ENCODE measurements around the gene PIK3R1. TPM values are rescaled to one million over a fixed set of nuclear protein-coding genes. Genes with fewer than 3 reads are reported as not detected.

Gene PIK3R1
- total RNA-seq, 1 experiment from 2014 or later: 11.3 TPM

- H4K91ac ChIP-seq (ENCODE audit: insufficient read length, low read depth, low read length): no peak overlapping the region
- H3K27me3 Mint-ChIP-seq (ENCODE audit: low read depth): no peaks in the 10 kb centered on the region
- H2AK5ac ChIP-seq (ENCODE audit: insufficient read length, low read length): no peak overlapping the region
- H2BK5ac ChIP-seq (ENCODE audit: insufficient read length, low read length): no peak overlapping the region
- no peaks in the 10 kb centered on the region for H4K20me1 ChIP-seq (ENCODE audit: control insufficient read depth, insufficient read depth, insufficient read length)
- H3K27ac Mint-ChIP-seq: no peak overlapping the region
- TF ChIP-seq, protein P1, sequence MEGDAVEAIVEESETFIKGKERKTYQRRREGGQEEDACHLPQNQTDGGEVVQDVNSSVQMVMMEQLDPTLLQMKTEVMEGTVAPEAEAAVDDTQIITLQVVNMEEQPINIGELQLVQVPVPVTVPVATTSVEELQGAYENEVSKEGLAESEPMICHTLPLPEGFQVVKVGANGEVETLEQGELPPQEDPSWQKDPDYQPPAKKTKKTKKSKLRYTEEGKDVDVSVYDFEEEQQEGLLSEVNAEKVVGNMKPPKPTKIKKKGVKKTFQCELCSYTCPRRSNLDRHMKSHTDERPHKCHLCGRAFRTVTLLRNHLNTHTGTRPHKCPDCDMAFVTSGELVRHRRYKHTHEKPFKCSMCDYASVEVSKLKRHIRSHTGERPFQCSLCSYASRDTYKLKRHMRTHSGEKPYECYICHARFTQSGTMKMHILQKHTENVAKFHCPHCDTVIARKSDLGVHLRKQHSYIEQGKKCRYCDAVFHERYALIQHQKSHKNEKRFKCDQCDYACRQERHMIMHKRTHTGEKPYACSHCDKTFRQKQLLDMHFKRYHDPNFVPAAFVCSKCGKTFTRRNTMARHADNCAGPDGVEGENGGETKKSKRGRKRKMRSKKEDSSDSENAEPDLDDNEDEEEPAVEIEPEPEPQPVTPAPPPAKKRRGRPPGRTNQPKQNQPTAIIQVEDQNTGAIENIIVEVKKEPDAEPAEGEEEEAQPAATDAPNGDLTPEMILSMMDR (conservative IDR thresholded peaks at IDR 0.05): no peak
- H2AFZ ChIP-seq (ENCODE audit: low read length): no peak overlapping the region
- no CpG with 5 or more reads among the region's 3 CpGs for WGBS (ENCODE audit: extremely low coverage, insufficient read length, low lambda C conversion rate)
- no peak overlapping the region for H3K4me2 ChIP-seq (ENCODE audit: insufficient read depth, insufficient read length, low read length)
- no peaks in the 10 kb centered on the region for H3K79me2 ChIP-seq (ENCODE audit: insufficient read depth, low read length)
- no peak overlapping the region for H3K4ac ChIP-seq (ENCODE audit: low read depth, low read length)
- H4K8ac ChIP-seq (replicated peaks; ENCODE audit: insufficient read length, low read depth, low read length): no peak overlapping the region
- H3K79me1 ChIP-seq (ENCODE audit: insufficient read depth, low read depth, low read length, poor library complexity, severe bottlenecking): no peaks in the 10 kb centered on the region
- no peak overlapping the region for H3K56ac ChIP-seq (ENCODE audit: insufficient read length, low read depth, low read length)
- DNase-seq: no peak
- no peak overlapping the region for H3K27ac ChIP-seq (ENCODE audit: insufficient read length, low read depth, low read length)
- H3K23me2 ChIP-seq (ENCODE audit: insufficient read length, low read depth, low read length, poor library complexity, severe bottlenecking): no peaks in the 10 kb centered on the region
- no peak overlapping the region for H3K18ac ChIP-seq (ENCODE audit: insufficient read length, low read depth, low read length)
- H3T11ph ChIP-seq (ENCODE audit: low read length): no peak overlapping the region
- H3K9me3 Mint-ChIP-seq: peaks cover 0 to 9% of the 10 kb centered on the region in 2 experiments; a peak in 2 of 5 replicates
- H3K4me1 Mint-ChIP-seq: no peaks in the 10 kb centered on the region
- H3K27me3 ChIP-seq (ENCODE audit: insufficient read depth, low read length): no peaks in the 10 kb centered on the region
- peaks cover 0 to 9% (median 3%) of the 10 kb centered on the region in 3 experiments; a peak in 3 of 7 replicates for H3K36me3 Mint-ChIP-seq (ENCODE audit: insufficient read depth in 1 of 3, low read depth in 3 of 3)
- no peak overlapping the region for H2BK20ac ChIP-seq (ENCODE audit: low read depth, low read length, poor library complexity, severe bottlenecking)
- H3K23ac ChIP-seq (ENCODE audit: insufficient read length, low read depth, low read length): no peak overlapping the region
- no peak overlapping the region for H4K5ac ChIP-seq (ENCODE audit: insufficient read length, low read depth, low read length)
- no peak overlapping the region for H3K14ac ChIP-seq (ENCODE audit: insufficient read depth, low read length)
- H3K9ac ChIP-seq (ENCODE audit: extremely low read depth, insufficient read length, low read length): no peak overlapping the region
- H2BK120ac ChIP-seq (ENCODE audit: low read depth, low read length, poor library complexity, severe bottlenecking): no peak overlapping the region
- H2BK15ac ChIP-seq (ENCODE audit: low read depth, low read length): no peak overlapping the region
- no peaks in the 10 kb centered on the region for H3K4me1 ChIP-seq (ENCODE audit: insufficient read depth, low read length)
- H2BK12ac ChIP-seq (ENCODE audit: insufficient read length, low read depth, low read length): no peak overlapping the region
- H3K9me3 ChIP-seq (ENCODE audit: control insufficient read depth, low read depth, low read length): no peaks in the 10 kb centered on the region
- H3K4me3 Mint-ChIP-seq: no peak overlapping the region
Observed at GRCh38 chr5:68260467-68260866, 44.9 kb downstream of the PIK3R1 start.

All from H9 (cell line).